Measurements from ENCODE around the gene CIAO3.

DNA sequence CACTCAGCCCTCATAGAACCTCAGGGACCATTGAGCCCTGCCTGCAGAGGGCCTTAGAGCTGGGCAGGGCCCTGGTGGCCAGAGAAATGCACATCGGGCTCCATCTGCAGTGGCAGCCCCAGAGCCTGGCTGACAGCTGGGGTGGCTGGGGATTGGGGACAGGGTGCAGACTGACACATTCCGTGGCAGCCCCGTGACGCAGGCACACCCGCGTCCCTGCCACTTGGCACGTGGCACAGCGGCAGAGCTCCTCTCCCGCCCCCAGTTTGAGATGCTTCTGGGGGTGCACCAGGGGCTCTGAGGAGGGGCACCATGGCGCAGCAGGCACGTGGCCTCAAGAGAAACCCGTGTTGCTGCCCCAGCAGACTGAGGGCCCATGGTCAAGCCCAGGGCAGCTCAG lies 37.4 kb downstream of the CIAO3 start:
- TF ChIP-seq EZH2 (optimal IDR thresholded peaks at IDR 0.05; ENCODE audit: low read depth, low read length) (no peak), EZH2phosphoT487 (IDR thresholded peaks at IDR 0.05; ENCODE audit: low read length) (no peak)
- TF ChIP-seq, protein P1, sequence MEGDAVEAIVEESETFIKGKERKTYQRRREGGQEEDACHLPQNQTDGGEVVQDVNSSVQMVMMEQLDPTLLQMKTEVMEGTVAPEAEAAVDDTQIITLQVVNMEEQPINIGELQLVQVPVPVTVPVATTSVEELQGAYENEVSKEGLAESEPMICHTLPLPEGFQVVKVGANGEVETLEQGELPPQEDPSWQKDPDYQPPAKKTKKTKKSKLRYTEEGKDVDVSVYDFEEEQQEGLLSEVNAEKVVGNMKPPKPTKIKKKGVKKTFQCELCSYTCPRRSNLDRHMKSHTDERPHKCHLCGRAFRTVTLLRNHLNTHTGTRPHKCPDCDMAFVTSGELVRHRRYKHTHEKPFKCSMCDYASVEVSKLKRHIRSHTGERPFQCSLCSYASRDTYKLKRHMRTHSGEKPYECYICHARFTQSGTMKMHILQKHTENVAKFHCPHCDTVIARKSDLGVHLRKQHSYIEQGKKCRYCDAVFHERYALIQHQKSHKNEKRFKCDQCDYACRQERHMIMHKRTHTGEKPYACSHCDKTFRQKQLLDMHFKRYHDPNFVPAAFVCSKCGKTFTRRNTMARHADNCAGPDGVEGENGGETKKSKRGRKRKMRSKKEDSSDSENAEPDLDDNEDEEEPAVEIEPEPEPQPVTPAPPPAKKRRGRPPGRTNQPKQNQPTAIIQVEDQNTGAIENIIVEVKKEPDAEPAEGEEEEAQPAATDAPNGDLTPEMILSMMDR (IDR thresholded peaks at IDR 0.05; ENCODE audit: low read length) = no peak

Measured in MM.1S (cell line).